ENCODE results near the gene FYB2. TPM values are rescaled to one million over a fixed set of nuclear protein-coding genes. Genes with fewer than 3 reads are reported as not detected.
"Not testable (repeated sequence)": the region's sequence is repeated elsewhere in the genome, so short reads cannot be mapped to it uniquely, and the experiment has no call there.

FYB2 gene
- polyA plus RNA-seq, 4 donors, result 0.70 to 1.4 (median 1.2) TPM

GRCh38 chr1:56798053-56798471, 21.1 kb downstream of the FYB2 start:
- DNase-seq (ENCODE audit: low read depth in 4 of 4, low spot score in 2 of 4), result no peak

GRCh38 chr1:56797065-56797685, 22.0 kb downstream of the FYB2 start:
- no peak for DNase-seq (ENCODE audit: low read depth in 4 of 4, low spot score in 2 of 4)

GRCh38 chr1:56795870-56796269, 23.3 kb downstream of the FYB2 start:
- DNase-seq (ENCODE audit: low read depth in 4 of 4, low spot score in 2 of 4), result no peak

- DNase-seq (ENCODE audit: low read depth in 4 of 4, low spot score in 2 of 4), result no peak
Observed at GRCh38 chr1:56790036-56790435, 29.2 kb downstream of the FYB2 start.

GRCh38 chr1:56788588-56788987, 30.6 kb downstream of the FYB2 start:
- DNase-seq (ENCODE audit: low read depth in 4 of 4, low spot score in 2 of 4), result no peak

- DNase-seq (ENCODE audit: low read depth in 4 of 4, low spot score in 2 of 4), result no peak
Observed at GRCh38 chr1:56788102-56788501, 31.1 kb downstream of the FYB2 start.

- no peak for DNase-seq (ENCODE audit: low read depth in 4 of 4, low spot score in 2 of 4)
Observed at GRCh38 chr1:56787330-56787729, 31.9 kb downstream of the FYB2 start.

- DNase-seq (ENCODE audit: low read depth in 4 of 4, low spot score in 2 of 4), result no peak
Observed at GRCh38 chr1:56782773-56783172, 36.4 kb downstream of the FYB2 start.

- DNase-seq (ENCODE audit: low read depth in 4 of 4, low spot score in 2 of 4), result no peak
Observed at GRCh38 chr1:56780826-56781225, 38.4 kb downstream of the FYB2 start.

GRCh38 chr1:56780128-56780750, 39.0 kb downstream of the FYB2 start:
- DNase-seq (ENCODE audit: low read depth in 4 of 4, low spot score in 2 of 4), result no peak

GRCh38 chr1:56777972-56778371, 41.2 kb downstream of the FYB2 start:
- no peak for DNase-seq (ENCODE audit: low read depth in 4 of 4, low spot score in 2 of 4)

- DNase-seq (ENCODE audit: low read depth in 4 of 4, low spot score in 2 of 4), result not testable (repeated sequence)
Observed at GRCh38 chr1:56774732-56775131, 44.5 kb downstream of the FYB2 start.

GRCh38 chr1:56774067-56774609, 45.1 kb downstream of the FYB2 start:
- DNase-seq (ENCODE audit: low read depth in 4 of 4, low spot score in 2 of 4), result no peak

- no peak for DNase-seq (ENCODE audit: low read depth in 4 of 4, low spot score in 2 of 4)
Observed at GRCh38 chr1:56773341-56774066, 45.7 kb downstream of the FYB2 start.

GRCh38 chr1:56771717-56772116, 47.5 kb downstream of the FYB2 start:
- no peak for DNase-seq (ENCODE audit: low read depth in 4 of 4, low spot score in 2 of 4)

GRCh38 chr1:56758794-56759193, 60.4 kb downstream of the FYB2 start:
- DNase-seq (ENCODE audit: low read depth in 4 of 4, low spot score in 2 of 4), result no peak

- no peak for DNase-seq (ENCODE audit: low read depth in 4 of 4, low spot score in 2 of 4)
Observed at GRCh38 chr1:56758135-56758534, 61.1 kb downstream of the FYB2 start.

GRCh38 chr1:56755911-56756310, 63.3 kb downstream of the FYB2 start:
- DNase-seq (ENCODE audit: low read depth in 4 of 4, low spot score in 2 of 4), result no peak

- DNase-seq (ENCODE audit: low read depth in 4 of 4, low spot score in 2 of 4), result no peak
Observed at GRCh38 chr1:56754708-56755479, 64.3 kb downstream of the FYB2 start.

GRCh38 chr1:56745231-56745630, 74.0 kb downstream of the FYB2 start:
- no peak for DNase-seq (ENCODE audit: low read depth in 4 of 4, low spot score in 2 of 4)

- no peak for DNase-seq (ENCODE audit: low read depth in 4 of 4, low spot score in 2 of 4)
Observed at GRCh38 chr1:56728964-56729363, 90.2 kb downstream of the FYB2 start.

Data from left renal cortex interstitium (tissue), 4 donors.